ENCODE data around the gene NUDT16L1. TPM values are rescaled to one million over a fixed set of nuclear protein-coding genes. Genes with fewer than 3 reads are reported as not detected.

NUDT16L1 gene
- total RNA-seq, 1 donor = 28.5 TPM

GRCh38 chr16:4683255-4684057 is 9.9 kb upstream of the NUDT16L1 start:
- no peak for DNase-seq (ENCODE audit: low read depth)
- no peak for TF ChIP-seq CTCF (IDR thresholded peaks at IDR 0.05; ENCODE audit: insufficient read depth, low read depth, low read length)
- H3K4me3 ChIP-seq (ENCODE audit: low read depth, low read length) = no peak overlapping the region

DNA sequence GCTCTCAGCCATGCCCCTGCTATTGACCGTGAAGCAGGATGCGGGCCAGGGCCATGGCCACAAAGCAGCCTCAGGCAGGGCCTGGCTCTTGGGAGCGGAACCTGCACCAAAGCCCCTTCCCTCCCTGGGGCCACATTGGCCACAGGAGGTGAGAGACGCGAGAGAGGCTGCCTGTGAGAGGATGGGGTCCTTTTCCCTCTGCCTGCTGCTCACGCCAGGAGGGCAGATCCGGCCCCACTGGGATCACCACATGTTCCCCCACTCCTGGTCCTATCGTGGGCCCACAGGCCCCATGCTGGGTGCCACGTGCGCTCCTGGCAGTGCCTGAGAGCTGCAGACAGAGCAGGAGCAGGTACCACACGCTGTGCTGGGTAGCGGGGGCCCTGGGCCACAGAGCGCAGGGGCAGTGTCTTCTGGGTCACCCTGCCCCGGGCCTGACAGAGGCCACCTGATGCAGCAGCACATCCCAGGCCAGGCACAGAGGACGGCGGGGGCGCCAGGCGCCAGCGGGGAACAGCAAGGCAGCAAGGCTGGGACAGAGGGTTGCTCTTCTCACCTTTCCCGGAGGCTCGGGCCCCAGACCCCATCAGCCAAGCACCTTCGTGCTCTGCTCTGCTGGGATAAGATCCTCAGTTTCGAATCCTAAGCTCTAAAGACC is 9.2 kb upstream of the NUDT16L1 start:
- no peak for DNase-seq (ENCODE audit: low read depth)
- TF ChIP-seq CTCF (IDR thresholded peaks at IDR 0.05; ENCODE audit: insufficient read depth, low read depth, low read length) = no peak
- H3K4me3 ChIP-seq (ENCODE audit: low read depth, low read length) = no peak overlapping the region

- TF ChIP-seq CTCF (IDR thresholded peaks at IDR 0.05; ENCODE audit: insufficient read depth, low read depth, low read length) = no peak
- DNase-seq (ENCODE audit: low read depth) = no peak
- no peak overlapping the region for H3K4me3 ChIP-seq (ENCODE audit: low read depth, low read length)
Observed at GRCh38 chr16:4684763-4685162, 8.6 kb upstream of the NUDT16L1 start.

- no peak for TF ChIP-seq CTCF (IDR thresholded peaks at IDR 0.05; ENCODE audit: insufficient read depth, low read depth, low read length)
- H3K4me3 ChIP-seq (ENCODE audit: low read depth, low read length) = no peak overlapping the region
- DNase-seq (ENCODE audit: low read depth) = no peak
Observed at GRCh38 chr16:4685292-4685691, 8.1 kb upstream of the NUDT16L1 start.

GRCh38 chr16:4685776-4686496 is 7.4 kb upstream of the NUDT16L1 start:
- DNase-seq (ENCODE audit: low read depth) = no peak
- no peak overlapping the region for H3K4me3 ChIP-seq (ENCODE audit: low read depth, low read length)
- no peak for TF ChIP-seq CTCF (IDR thresholded peaks at IDR 0.05; ENCODE audit: insufficient read depth, low read depth, low read length)

DNA sequence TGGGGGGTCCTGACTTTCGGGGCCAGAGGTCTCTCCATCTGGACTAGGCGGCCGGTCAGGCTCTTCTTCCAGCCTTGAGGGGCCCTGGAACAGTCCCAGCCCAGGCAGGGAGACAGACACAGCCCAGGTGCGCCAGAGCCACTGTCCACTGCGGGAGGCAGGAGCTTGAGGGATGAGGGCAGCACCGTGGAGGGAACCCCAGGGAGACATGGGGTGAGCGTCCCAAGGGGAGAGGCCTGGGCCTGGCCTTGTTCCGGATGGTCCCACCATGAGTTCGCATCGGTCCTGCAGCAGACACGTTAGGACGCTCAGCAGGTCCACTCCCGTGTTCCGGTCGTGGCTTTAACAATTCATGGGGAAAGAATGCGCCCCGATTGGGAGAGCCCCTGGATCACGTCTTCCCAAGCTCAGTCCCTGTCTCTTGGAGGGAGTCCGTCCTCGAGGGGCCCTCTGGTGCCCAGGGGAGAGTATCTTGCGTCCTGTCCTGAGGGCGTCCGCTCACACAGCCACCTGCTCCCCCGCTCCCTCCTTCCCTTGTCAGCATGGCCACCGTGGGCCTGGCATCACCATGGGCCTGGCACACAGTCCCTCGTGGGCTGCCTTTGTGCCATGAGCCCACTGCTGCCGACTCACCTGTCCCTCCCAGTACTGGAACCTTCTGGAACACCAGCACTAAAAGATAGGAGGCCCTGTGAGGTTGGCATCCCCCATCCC is 6.7 kb upstream of the NUDT16L1 start:
- TF ChIP-seq CTCF (IDR thresholded peaks at IDR 0.05; ENCODE audit: insufficient read depth, low read depth, low read length) = no peak

More for the DNA sequence above, 6.7 kb upstream of the NUDT16L1 start:
- no peak for DNase-seq (ENCODE audit: low read depth)
- H3K4me3 ChIP-seq (ENCODE audit: low read depth, low read length) = no peak overlapping the region

Data from fibroblast of villous mesenchyme (primary cell).